ENCODE data around the gene ADPRHL1.
"Not testable (repeated sequence)": the region's sequence is repeated elsewhere in the genome, so short reads cannot be mapped to it uniquely, and the experiment has no call there.

ADPRHL1 gene

GRCh38 chr13:113402471-113403254 is 50.6 kb downstream of the ADPRHL1 start:
- DNase-seq (ENCODE audit: low spot score): peak; percentile 52

DNA sequence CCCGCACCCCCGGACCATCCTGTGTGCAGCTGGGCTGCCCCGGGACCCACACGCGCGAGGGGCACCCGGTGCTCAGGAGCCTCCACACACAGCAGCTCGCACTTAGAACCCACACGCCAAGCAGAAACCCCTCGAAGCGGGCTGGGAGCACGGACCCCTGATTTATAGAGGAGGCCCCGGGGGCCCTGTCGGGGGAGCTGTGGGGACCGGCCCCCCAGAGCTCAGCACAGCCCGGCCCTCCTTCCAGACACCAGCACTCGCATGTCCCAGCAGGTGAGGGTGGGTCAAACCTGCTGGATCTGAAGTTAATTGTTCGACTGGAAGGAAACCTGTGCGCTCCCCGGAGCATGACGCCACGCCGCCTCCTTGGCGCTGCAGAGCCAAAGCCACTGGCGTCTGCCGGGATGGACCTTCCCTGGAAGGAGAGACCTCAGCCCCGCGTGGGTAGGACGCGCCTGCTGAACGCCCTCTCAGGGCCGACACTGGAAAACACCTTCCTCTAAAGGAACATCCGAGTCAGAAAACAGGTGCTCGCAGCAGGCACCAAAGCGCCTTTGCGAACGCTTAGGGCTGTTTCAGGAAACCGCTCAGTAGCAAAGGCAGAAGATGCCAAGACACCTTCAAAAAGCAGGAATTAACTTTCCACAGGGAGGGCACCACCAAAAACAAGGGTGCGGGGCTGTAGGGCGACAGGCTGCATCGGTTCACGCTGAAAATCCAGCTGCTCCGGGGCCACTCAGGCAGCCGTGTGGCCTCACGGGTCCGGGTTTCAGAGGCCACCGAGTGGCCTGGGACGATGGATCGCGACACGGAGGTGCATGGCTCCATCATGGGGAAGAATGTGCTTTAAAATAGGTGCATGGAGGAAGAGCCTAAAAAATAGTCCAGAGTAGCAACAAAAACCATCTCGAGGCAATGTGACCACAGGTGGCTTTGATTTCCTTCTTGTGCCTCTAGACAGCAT is 51.6 kb downstream of the ADPRHL1 start:
- DNase-seq (ENCODE audit: low spot score): peak; percentile 43

DNA sequence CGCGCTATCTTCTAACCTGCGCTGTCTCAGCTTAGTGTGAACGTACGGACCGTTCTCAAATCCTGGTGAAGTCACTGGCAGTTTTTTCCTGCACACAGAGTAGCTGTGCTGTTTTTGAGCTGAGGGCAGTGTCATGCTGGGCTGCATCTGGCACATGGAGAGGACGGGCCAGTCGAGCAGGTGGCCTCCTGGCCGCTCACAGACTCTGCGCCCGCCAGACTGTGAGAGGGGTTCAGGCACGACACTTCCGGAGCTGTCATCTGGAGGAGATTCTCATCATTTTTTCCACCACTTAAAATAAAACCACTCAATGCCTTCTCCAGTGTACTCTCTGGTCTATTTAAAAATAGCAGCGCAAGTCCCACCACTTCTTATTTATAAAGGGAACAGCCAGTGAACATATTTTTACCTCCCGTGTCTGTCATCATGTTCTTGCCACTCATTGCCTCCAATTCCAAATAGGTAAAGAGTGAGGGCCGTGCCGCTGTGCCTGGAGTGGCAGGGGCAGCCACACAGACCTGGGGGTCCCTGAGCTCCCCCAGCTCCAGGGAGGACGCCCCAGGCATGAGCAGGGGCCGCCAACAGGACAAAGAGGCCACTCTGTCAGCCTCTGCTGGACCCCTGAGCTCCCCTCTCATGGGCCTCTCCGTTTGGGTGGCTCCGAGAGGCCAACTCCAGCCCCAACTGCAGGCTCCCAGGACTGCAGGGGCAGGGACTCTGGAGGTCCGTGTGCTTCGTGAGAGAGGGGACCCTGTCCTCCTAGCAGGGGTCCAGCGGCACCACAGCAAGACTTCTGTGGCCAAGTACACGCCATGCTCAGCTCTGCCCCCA is 52.5 kb downstream of the ADPRHL1 start:
- DNase-seq (ENCODE audit: low spot score): peak; percentile 44

DNA sequence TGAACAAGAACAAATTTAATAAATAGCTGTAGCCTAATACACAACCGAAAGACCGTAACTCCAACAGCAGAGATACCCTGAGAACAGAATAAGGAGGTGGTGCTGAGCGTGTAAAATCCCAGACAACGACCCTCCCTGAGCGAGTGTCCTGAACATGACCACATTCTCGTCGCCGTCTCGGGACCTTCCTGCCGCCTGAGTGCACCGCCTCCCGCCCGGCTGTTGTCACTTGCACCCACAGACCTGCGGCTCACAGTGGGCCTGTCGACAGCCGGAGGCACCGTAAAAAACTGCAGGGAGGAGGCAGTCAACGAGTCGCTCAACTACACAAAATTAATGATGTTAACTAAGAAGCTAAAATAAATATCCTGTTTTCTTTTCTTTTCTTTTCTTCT is 53.5 kb downstream of the ADPRHL1 start:
- DNase-seq (ENCODE audit: low spot score): peak; percentile 40

DNA sequence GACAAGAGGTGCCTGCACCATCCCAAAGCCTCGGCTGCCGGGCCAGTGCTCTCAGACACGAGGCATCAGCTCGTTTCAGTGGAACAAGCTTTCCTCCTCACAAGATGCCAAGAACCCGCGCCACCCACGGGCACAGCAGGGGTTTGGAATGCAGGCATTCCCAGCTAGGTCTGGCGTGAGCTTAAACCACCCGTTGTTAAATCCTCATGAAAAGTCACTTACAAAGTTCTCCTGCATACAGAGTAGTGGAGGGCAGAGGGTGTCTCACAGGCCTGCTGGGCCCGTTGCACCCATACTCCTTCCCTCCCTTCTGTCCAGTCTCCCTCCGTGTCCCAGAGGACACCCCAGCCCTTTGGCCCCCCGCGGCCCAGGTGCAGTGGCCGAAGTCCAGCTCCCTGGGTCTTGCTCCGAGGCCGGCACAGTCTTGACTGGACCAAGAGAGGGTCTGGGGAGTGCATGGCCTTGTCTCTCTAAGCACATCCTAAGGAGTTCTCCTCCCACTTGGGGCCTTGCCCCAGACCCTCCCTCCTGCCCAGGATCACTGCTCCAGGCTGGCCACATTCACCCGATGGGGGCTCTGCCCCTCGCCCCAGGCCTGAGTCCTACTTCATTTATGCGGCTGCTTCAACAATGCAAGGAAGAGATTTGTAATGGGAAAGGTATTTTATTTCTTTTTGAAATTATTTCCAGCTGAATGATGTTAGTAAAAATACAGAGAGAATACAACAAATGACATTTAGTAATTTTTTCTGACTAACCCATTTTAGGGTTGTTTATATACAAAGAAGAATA is 54.1 kb downstream of the ADPRHL1 start:
- peak; percentile 55 for DNase-seq (ENCODE audit: low spot score)

DNA sequence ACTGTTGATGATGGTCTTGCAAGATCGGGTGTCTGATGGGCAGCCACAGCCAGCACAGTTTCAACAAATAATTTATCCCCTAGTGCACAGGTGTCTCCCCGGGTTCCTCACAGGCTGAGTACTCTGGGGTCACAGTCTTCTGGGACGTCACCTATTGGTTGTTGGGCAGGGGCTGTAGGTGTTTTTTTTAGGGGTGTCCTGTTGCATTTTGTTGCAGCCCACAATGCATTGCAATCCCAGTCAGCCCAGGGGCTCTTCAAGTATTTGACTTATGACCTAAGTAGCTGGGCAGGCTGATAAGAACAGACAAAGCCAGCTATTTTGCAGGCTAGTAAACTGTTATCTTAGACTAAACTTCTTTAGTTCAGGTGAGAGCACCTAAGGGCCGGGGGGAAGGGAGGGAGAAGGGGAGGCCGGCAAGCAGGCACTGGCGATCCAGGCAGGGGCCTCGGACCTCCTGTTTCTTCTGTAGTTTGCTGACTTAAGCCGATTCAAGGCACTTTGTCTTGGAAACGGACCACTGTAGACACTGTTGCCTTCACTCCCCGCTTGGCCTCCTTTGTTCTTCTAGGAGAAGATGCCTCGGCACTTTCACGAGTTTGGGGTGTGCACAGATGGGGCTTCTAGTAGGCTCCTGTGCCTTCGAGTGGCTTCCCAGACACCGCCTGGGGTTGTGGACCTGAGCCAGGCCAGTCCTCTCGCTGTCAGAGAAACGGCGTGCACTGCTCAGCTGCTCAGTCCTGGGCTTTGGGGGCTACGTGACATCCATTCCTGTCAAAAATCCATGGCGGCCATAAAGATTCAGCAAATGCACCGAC is 55.5 kb downstream of the ADPRHL1 start:
- DNase-seq (ENCODE audit: low spot score): peak; percentile 49

DNA sequence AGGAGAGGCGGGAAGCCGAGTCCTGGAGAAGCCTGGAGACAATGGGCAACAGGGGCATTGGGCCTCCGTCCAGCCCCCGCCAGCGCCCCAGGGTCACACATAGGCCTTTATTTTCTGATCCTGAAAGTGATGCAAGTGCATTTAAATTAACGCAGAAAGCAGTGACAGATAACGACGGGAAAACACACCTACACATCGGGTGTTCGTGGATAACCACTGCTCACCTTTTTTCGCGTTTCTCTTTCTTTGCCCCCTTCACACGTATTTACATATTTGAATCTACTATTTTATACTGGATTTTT is 59.0 kb downstream of the ADPRHL1 start:
- no peak for DNase-seq (ENCODE audit: low spot score)

DNA sequence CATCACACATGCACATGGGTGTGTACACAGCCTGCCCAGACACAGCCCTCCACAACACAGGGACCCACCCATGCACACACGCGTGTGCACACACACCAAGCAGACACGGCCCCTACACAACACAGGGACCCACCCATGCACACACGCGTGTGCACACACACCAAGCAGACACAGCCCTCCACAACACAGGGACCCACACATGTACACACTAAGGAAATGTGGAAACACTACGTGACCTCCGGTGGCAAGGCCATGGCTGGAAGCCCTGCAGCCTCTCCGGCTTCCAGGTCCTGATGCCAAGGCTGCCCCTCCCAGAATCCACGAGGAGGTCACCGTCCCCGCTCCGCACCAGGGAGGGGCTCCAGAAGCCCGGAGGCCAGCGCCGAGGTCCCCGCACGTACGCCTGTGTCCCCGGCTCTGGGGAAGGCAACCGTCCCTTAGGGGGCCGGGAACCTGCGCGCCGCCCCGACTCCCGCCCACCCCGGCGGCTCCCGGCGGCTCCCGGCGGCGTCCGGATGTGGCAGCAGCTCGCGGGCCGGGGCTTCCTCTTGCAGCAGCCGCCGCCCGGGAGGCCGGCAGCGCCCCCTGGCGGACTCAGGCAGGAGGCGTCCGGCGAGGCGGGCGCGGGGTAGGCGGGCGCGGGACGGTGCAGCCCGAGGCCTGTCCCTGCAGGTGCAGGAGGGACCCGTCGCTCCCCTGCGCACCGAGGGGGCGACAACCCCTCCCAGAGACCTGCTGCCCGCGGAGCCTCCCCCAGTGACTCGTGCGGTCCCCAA is 59.5 kb downstream of the ADPRHL1 start:
- peak; percentile 91 for DNase-seq (ENCODE audit: low spot score)

DNA sequence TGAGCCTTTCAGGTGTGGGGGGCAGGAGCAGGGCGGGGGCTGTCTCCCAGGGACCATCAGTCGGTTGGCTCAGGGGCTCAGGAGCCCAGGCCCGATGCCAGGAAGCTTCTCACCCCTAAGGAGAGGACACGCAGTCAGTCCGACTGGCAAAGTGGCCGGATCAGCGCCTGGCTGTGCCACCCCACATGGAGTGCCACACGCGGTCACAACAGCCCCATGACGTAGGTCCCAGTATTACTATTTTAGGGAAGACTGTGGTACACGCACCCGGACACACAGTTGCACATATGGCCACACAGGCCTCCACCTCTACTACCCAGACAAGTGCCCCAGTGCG is 60.1 kb downstream of the ADPRHL1 start:
- peak; percentile 42 for DNase-seq (ENCODE audit: low spot score)

GRCh38 chr13:113390874-113391497 is 62.3 kb downstream of the ADPRHL1 start:
- peak; percentile 44 for DNase-seq (ENCODE audit: low spot score)

GRCh38 chr13:113389586-113389985 is 63.7 kb downstream of the ADPRHL1 start:
- not testable (repeated sequence) for DNase-seq (ENCODE audit: low spot score)

GRCh38 chr13:113387396-113387795 is 65.9 kb downstream of the ADPRHL1 start:
- DNase-seq (ENCODE audit: low spot score): no peak

DNA sequence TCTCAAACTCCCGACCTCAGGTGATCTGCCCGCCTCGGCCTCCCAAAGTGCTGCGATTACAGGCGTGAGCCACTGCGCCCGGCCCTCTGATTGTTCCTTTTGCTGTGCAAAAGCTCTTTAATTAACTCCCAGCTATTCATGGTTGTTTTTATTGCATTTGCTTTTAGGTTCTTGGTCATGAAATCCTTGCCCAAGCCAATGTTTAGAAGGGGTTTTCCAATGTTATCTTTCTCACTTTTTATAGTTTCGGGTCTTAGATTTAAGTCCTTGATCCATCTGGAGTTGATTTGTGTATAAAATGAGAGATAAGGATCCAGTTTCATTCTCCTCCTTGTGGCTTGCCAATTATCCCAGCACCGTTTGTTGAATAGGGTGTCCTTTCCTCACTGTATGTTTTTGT is 70.2 kb downstream of the ADPRHL1 start:
- no peak for DNase-seq (ENCODE audit: low spot score)

DNA sequence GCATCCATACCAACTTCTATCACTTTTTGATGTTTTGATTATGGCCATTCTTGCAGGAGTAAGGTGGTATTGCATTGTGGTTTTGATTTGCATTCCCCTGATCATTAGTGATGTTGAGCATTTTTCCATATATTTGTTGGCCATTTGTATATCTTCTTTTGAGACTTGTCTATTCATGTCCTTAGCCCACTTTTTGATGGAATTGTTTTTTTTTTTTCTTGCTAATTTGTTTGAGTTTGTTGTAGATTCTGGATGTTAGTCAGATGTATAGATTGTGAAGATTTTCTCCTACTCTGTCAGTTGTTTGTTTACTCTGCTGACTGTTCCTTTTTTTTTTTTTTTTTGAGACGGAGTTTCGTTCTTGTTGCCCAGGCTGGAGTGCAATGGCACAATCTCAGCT is 70.7 kb downstream of the ADPRHL1 start:
- not testable (repeated sequence) for DNase-seq (ENCODE audit: low spot score)

DNA sequence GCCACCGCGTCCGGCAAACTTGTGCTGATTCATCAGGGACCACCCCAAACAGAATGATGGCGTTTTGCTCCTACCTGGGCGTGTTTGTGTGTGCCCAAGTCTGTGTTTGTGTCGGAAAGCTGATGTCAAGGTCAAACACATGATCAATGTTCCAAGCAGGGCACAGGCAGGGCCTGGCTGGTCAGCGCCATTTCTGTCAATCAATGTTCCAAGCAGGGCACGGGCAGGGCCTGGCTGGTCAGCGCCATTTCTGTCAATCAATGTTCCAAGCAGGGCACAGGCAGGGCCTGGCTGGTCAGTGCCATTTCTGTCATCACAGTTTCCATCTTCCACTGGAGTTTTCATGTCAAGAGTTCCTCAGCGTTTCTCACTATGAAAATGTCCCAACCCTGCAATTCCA is 74.5 kb downstream of the ADPRHL1 start:
- peak; percentile 22 for DNase-seq (ENCODE audit: low spot score)

GRCh38 chr13:113374511-113375175 is 78.6 kb downstream of the ADPRHL1 start:
- peak; percentile 39 for DNase-seq (ENCODE audit: low spot score)

DNA sequence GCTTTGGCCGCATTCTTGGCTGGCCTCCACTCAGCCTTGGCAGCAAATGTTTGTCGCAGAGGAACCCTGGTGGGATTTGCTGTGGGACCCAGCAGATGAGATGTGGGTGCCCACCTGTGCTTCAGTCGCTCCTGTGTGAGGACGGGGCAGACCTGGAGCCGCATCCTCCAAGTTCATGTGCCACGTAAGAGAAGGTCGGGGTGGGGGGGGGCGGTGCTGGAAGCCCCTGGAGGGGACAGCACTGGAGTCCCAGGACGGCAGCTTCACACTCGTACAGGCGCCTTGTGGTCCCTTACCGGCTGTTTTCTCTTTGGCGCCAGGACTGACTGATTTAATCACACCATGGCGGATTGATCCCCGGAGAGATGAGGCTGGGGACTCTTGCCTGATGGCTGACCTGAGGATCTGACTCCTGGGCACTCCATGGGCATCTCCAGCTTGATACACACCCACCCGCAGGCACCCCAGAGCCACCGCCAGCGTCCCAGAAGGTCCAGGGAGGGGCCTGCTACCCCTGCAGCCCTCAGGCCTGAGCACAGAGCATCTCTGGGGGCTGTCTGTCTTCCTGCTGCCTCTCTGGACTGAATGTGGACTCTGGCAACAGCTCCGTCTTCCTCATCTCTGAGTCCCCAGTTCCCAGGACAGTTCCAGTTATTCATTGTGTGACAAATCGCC is 79.3 kb downstream of the ADPRHL1 start:
- DNase-seq (ENCODE audit: low spot score): peak; percentile 45

DNA sequence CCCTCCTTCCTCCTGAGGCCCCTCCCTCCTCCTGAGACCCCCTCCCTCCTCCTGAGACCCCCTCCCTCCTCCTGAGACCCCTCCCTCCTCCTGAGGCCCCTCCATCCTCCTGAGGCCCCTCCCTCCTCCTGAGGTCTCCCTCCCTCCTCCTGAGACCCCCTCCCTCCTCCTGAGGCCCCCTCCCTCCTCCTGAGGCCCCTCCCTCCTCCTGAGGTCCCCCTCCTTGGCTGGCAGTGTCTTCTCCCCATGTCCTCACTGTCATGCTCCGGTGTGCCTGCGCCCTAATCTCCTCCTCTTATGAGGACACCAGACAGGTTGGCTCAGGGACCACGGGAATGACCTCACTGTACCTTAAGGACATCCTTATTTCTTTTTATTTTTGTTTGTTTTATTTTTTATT is 81.6 kb downstream of the ADPRHL1 start:
- peak; percentile 41 for DNase-seq (ENCODE audit: low spot score)

Data from ecto neural progenitor cell (in vitro differentiated cells).